CD4-positive, alpha-beta T cell treated with Interleukin-12 subunit alpha and Interleukin-12 subunit beta, for 1 hour (primary cell): ENCODE data around the gene INAFM1.

Experiments used
- DNase-seq: peaks from one replicate; pipeline ENCODE4 v3.0.0-alpha.2; 2020

Gene INAFM1

GRCh38 chr19:47274071-47274890 lies at the start of gene INAFM1:
Gene INAFM1 (plus strand): TSS chr19:47274885. CDS start chr19:47274920, 35 bp downstream.
- peak; percentile 98 for DNase-seq

- DNase-seq = peak; percentile 93
Observed at GRCh38 chr19:47225746-47226425, 48.8 kb upstream of the INAFM1 start.

- DNase-seq = peak; percentile 76
Observed at GRCh38 chr19:47226426-47227351, 48.0 kb upstream of the INAFM1 start.

GRCh38 chr19:47227352-47228167 lies 47.1 kb upstream of the INAFM1 start:
- peak; percentile 72 for DNase-seq

- peak; percentile 63 for DNase-seq
Observed at GRCh38 chr19:47228168-47228936, 46.3 kb upstream of the INAFM1 start.

GRCh38 chr19:47228937-47229675 lies 45.6 kb upstream of the INAFM1 start:
- DNase-seq = peak; percentile 73

GRCh38 chr19:47229676-47230053 lies 45.0 kb upstream of the INAFM1 start:
- peak; percentile 40 for DNase-seq

GRCh38 chr19:47230054-47230920 lies 44.4 kb upstream of the INAFM1 start:
- DNase-seq = peak; percentile 90

GRCh38 chr19:47230921-47231214 lies 43.8 kb upstream of the INAFM1 start, which contains the start of gene BBC3:
Gene BBC3 (minus strand): TSS chr19:47231199. CDS start chr19:47228431, 2,768 bp downstream.
- DNase-seq = no peak

- DNase-seq = peak; percentile 95
Observed at GRCh38 chr19:47231215-47232054, 43.2 kb upstream of the INAFM1 start.

GRCh38 chr19:47232422-47233211 lies 42.1 kb upstream of the INAFM1 start:
- no peak for DNase-seq

- DNase-seq = no peak
Observed at GRCh38 chr19:47236072-47236675, 38.5 kb upstream of the INAFM1 start.

GRCh38 chr19:47239152-47239551 lies 35.5 kb upstream of the INAFM1 start:
- DNase-seq = peak; percentile 38

- DNase-seq = peak; percentile 89
Observed at GRCh38 chr19:47239610-47240296, 34.9 kb upstream of the INAFM1 start.

- no peak for DNase-seq
Observed at GRCh38 chr19:47240556-47240955, 34.1 kb upstream of the INAFM1 start.

GRCh38 chr19:47240996-47241918 lies 33.4 kb upstream of the INAFM1 start:
- DNase-seq = peak; percentile 94
